SK-N-SH (cell line): Measurements from ENCODE around the gene CSRNP3. TPM values are rescaled to one million over a fixed set of nuclear protein-coding genes. Genes with fewer than 3 reads are reported as not detected.

Experiments
- CTCF ChIA-PET: fragments of 300-600, 350-600 bp; formaldehyde crosslinking; extraction: SDS; loops from one replicate; lab custom pipeline; 2021; lab: Yijun Ruan, JAX
- POLR2A ChIA-PET: fragments of 350-600 bp; sonication (Branson Sonifier 250); formaldehyde crosslinking; extraction: SDS; loops from one replicate; lab custom pipeline; 2020; ENCODE audit warnings: antibody characterized with exemption, inconsistent platforms; lab: Yijun Ruan, JAX
- DNase-seq: peaks from one replicate; pipeline ENCODE4 v3.0.0; 2012
- H2AFZ ChIP-seq: fragments of 200-600 bp; sonication (generic); 2 replicates; pipeline ENCODE4 v1.8.1; 2016; ENCODE audit warnings: antibody characterized with exemption, mild to moderate bottlenecking, low read depth
- H3F3A ChIP-seq: fragments of 200-600 bp; sonication (generic); replicated peaks from 2 replicates; pipeline ENCODE3; 2016; ENCODE audit warnings: antibody characterized with exemption, mild to moderate bottlenecking; ENCODE audit not compliant: insufficient read depth
- H3K27ac ChIP-seq, 2 experiments: fragments of 200-500 bp in 1 of 2; fragments of 200-600 bp in 1 of 2; sonication (Bioruptor generic) in 1 of 2; sonication (generic), shearing (Covaris generic) in 1 of 2; 2 replicates each; pipeline versions ENCODE4 v1.5.1 to v1.6.1; 2014 to 2016; ENCODE audit warnings: low read depth in 2 of 2, inconsistent platforms in 1 of 2, low read length in 1 of 2, mild to moderate bottlenecking in 1 of 2, mixed read lengths in 1 of 2
- H3K27me3 ChIP-seq: fragments of 200-600 bp; sonication (generic), shearing (Covaris generic); 2 replicates; pipeline ENCODE4 v1.6.1; 2016; ENCODE audit warnings: mixed run types; ENCODE audit not compliant: insufficient read depth
- H3K36me3 ChIP-seq, 2 experiments: fragments of 200-500 bp in 1 of 2; fragments of 200-600 bp in 1 of 2; sonication (Bioruptor generic) in 1 of 2; sonication (generic) in 1 of 2; replicated peaks in 1 of 2; 2 replicates each; pipeline versions ENCODE3 to v1.5.1; 2014 to 2016; ENCODE audit warnings: low read length in 1 of 2, mild to moderate bottlenecking in 1 of 2; ENCODE audit not compliant: insufficient read depth in 2 of 2, control insufficient read depth in 1 of 2
- H3K4me1 ChIP-seq, 2 experiments: fragments of 200-500 bp in 1 of 2; fragments of 200-600 bp in 1 of 2; sonication (Bioruptor generic) in 1 of 2; sonication (generic), shearing (Covaris generic) in 1 of 2; 2 replicates each; pipeline versions ENCODE4 v1.5.1 to v1.6.1; 2014 to 2016; ENCODE audit warnings: low read depth in 1 of 2, low read length in 1 of 2, mixed run types in 1 of 2; ENCODE audit not compliant: insufficient read depth in 2 of 2, control insufficient read depth in 1 of 2
- H3K4me2 ChIP-seq: fragments of 200-600 bp; sonication (generic), shearing (Covaris generic); 2 replicates; pipeline ENCODE4 v1.6.1; 2017; ENCODE audit warnings: mixed run types
- H3K4me3 ChIP-seq, 2 experiments: fragments of 200-500 bp in 1 of 2; fragments of 200-600 bp in 1 of 2; sonication (Bioruptor generic) in 1 of 2; sonication (generic), shearing (Covaris generic) in 1 of 2; 2 replicates each; pipeline versions ENCODE4 v1.5.1 to v1.8.1; 2014 to 2016; ENCODE audit warnings: low read depth in 2 of 2, inconsistent platforms in 1 of 2, low read length in 1 of 2, mild to moderate bottlenecking in 1 of 2, mixed read lengths in 1 of 2, moderate library complexity in 1 of 2
- H3K79me2 ChIP-seq: fragments of 200-600 bp; sonication (generic); 2 replicates; pipeline ENCODE4 v1.8.1; 2017; ENCODE audit warnings: mild to moderate bottlenecking; ENCODE audit not compliant: insufficient read depth
- H3K9ac ChIP-seq: fragments of 200-600 bp; sonication (generic); 2 replicates; pipeline ENCODE4 v1.6.1; 2017; ENCODE audit warnings: mixed run types
- H3K9me2 ChIP-seq: fragments of 200-600 bp; sonication (generic); 2 replicates; pipeline ENCODE4 v1.6.1; 2017; ENCODE audit warnings: mixed run types
- H3K9me3 ChIP-seq: fragments of 200-600 bp; sonication (generic); 2 replicates; pipeline ENCODE4 v1.6.1; 2017; ENCODE audit warnings: mixed run types, mild to moderate bottlenecking, moderate library complexity
- H4K20me1 ChIP-seq: fragments of 200-600 bp; sonication (generic); 2 replicates; pipeline ENCODE4 v1.6.1; 2017; ENCODE audit warnings: mild to moderate bottlenecking, mixed run types; ENCODE audit not compliant: insufficient read depth
- EP300 ChIP-seq, 2 experiments: IDR thresholded peaks; 2 replicates each; pipeline versions ENCODE4 v1.4.0 to v1.6.1; 2012; ENCODE audit warnings: borderline replicate concordance in 1 of 2, low read depth in 1 of 2, low read length in 1 of 2
- FOSL2 ChIP-seq: IDR thresholded peaks from 2 replicates; pipeline ENCODE4 v1.4.0; 2012; ENCODE audit warnings: low read depth, mild to moderate bottlenecking, moderate library complexity, borderline replicate concordance
- FOXM1 ChIP-seq: IDR thresholded peaks from 2 replicates; pipeline ENCODE4 v1.4.0; 2012; ENCODE audit warnings: low read depth, mild to moderate bottlenecking
- MAX ChIP-seq: IDR thresholded peaks from 2 replicates; pipeline ENCODE4 v1.4.0; 2012; ENCODE audit warnings: low read depth
- REST ChIP-seq: IDR thresholded peaks from 2 replicates; pipeline ENCODE4 v1.6.1; 2012; ENCODE audit warnings: mild to moderate bottlenecking, low read depth, low read length, moderate library complexity
- RFX5 ChIP-seq: IDR thresholded peaks from 2 replicates; pipeline ENCODE4 v1.6.1; 2012; ENCODE audit warnings: mild to moderate bottlenecking, improper control_type of control experiment, low read length
- RXRA ChIP-seq: IDR thresholded peaks from 2 replicates; pipeline ENCODE4 v1.4.0; 2012; ENCODE audit warnings: low read depth, mild to moderate bottlenecking, borderline replicate concordance
- TAF1 ChIP-seq: IDR thresholded peaks from 2 replicates; pipeline ENCODE4 v1.6.1; 2012; ENCODE audit warnings: low read depth, mild to moderate bottlenecking, low read length, moderate library complexity, borderline replicate concordance
- TCF12 ChIP-seq: IDR thresholded peaks from 2 replicates; pipeline ENCODE4 v1.4.0; 2012
- TEAD4 ChIP-seq: IDR thresholded peaks from 2 replicates; pipeline ENCODE4 v1.4.0; 2012; ENCODE audit warnings: mild to moderate bottlenecking, borderline replicate concordance; ENCODE audit not compliant: insufficient read depth
- ZBTB33 ChIP-seq: IDR thresholded peaks from 2 replicates; pipeline ENCODE4 v1.4.0; 2012; ENCODE audit warnings: low read depth, borderline replicate concordance
- WGBS: methylation state at CpG from one replicate; pipeline ENCODE4 v1.1.6; 2017; ENCODE audit warnings: low lambda C conversion rate; 5-methylcytosine and 5-hydroxymethylcytosine counted together
- polyA plus RNA-seq, 3 experiments: library from polyadenylated mRNA; depleted of rRNA; stranded (reverse); fragments of >200 nt; gene quantifications; 2 replicates each; pipeline ENCODE4 v1.2.3, GENCODE V29; 2012
- TF ChIP-seq, protein P1 (sequence below): IDR thresholded peaks from 2 replicates; pipeline ENCODE4 v1.4.0; 2012; ENCODE audit warnings: low read depth, borderline replicate concordance

The CSRNP3 gene
- polyA plus RNA-seq, 1 of the 3 experiments (the other 2 are of a cell fraction), result 1.0 TPM

- TF ChIP-seq REST, result no peak
- no peak for TF ChIP-seq TAF1
These were observed 166.0 kb downstream of the CSRNP3 start (continued) for GRCh38 chr2:165635532-165635931.

- no peaks in the 10 kb centered on the region for H3K27me3 ChIP-seq
These were observed 167.5 kb downstream of the CSRNP3 start for GRCh38 chr2:165636959-165637358.

GRCh38 chr2:165637396-165637795 lies 167.9 kb downstream of the CSRNP3 start:
- no peaks in the 10 kb centered on the region for H4K20me1 ChIP-seq
- 22% methylated on average over 2 of the region's 2 CpGs for WGBS
- H3K9me2 ChIP-seq, result no peaks in the 10 kb centered on the region
- no peak overlapping the region; the same call in 1 of the 2 replicates for H3K4me2 ChIP-seq
- H3K4me1 ChIP-seq, result peaks cover 33 to 43% of the 10 kb centered on the region in 2 experiments; a peak in 3 of 4 replicates
- H3K27ac ChIP-seq, result peak overlapping the region; percentile 47 to 59
- no peak for DNase-seq
- H3K27me3 ChIP-seq, result no peaks in the 10 kb centered on the region
- H2AFZ ChIP-seq, result no peak overlapping the region; the same call in 1 of the 2 replicates
- no peaks in the 10 kb centered on the region for H3K9me3 ChIP-seq
- no peak overlapping the region for H3K9ac ChIP-seq
- CTCF ChIA-PET, result interaction anchor here (0.9 to 1.8 kb wide), 2 partner anchors 11 to 74 kb away, joined by 3 to 8 read pairs; no protein-coding TSS in a partner anchor
- POLR2A ChIA-PET, result interaction anchor here (0.6 kb wide), 1 partner anchor 166 kb away, joined by 3 read pairs; no protein-coding TSS in a partner anchor
- H3K79me2 ChIP-seq, result no peaks in the 10 kb centered on the region
- no peaks in the 10 kb centered on the region for H3K36me3 ChIP-seq
- H3F3A ChIP-seq, result peaks cover 6% of the 10 kb centered on the region
- no peak overlapping the region for H3K4me3 ChIP-seq
- no peak for TF ChIP-seq ZBTB33
- peak; percentile 72 for TF ChIP-seq TCF12
- TF ChIP-seq FOSL2, result peak; percentile 62; the same call in 1 of the 2 replicates
- TF ChIP-seq RFX5, result no peak
- TF ChIP-seq RXRA, result no peak
- 0 out of 2 replicates have a peak, but pooled peaks have one; percentile 21 for TF ChIP-seq TEAD4
- no peak for TF ChIP-seq REST
- 0 out of 4 replicates have a peak, but pooled peaks of 1 of the 2 experiments have one; percentile 11 for TF ChIP-seq EP300 (IDR thresholded peaks at IDR 0.05; ENCODE audit: borderline replicate concordance in 1 of 2, low read depth in 1 of 2, low read length in 1 of 2)

More at GRCh38 chr2:165636959-165637358, 167.5 kb downstream of the CSRNP3 start:
- peak overlapping the region; percentile 47 to 59 for H3K27ac ChIP-seq
- DNase-seq, result no peak
- no peak overlapping the region; the same call in 1 of the 2 replicates for H3K4me2 ChIP-seq
- no peak overlapping the region for H3K9ac ChIP-seq
- H4K20me1 ChIP-seq, result no peaks in the 10 kb centered on the region
- peaks cover 36 to 47% of the 10 kb centered on the region in 2 experiments for H3K4me1 ChIP-seq
- no peak overlapping the region for H3K4me3 ChIP-seq
- no peaks in the 10 kb centered on the region for H3K79me2 ChIP-seq
- no peaks in the 10 kb centered on the region for H3K36me3 ChIP-seq
- no peaks in the 10 kb centered on the region for H3K9me2 ChIP-seq
- H2AFZ ChIP-seq, result no peak overlapping the region
- POLR2A ChIA-PET, result interaction anchor here (0.6 kb wide), 1 partner anchor 165 kb away, joined by 3 read pairs; no protein-coding TSS in a partner anchor
- H3K9me3 ChIP-seq, result no peaks in the 10 kb centered on the region
- 100% methylated on average over 1 of the region's 1 CpG for WGBS
- no peak for TF ChIP-seq FOXM1
- TF ChIP-seq EP300 (IDR thresholded peaks at IDR 0.05; ENCODE audit: borderline replicate concordance in 1 of 2, low read depth in 1 of 2, low read length in 1 of 2), result no peak
- TF ChIP-seq, protein P1, sequence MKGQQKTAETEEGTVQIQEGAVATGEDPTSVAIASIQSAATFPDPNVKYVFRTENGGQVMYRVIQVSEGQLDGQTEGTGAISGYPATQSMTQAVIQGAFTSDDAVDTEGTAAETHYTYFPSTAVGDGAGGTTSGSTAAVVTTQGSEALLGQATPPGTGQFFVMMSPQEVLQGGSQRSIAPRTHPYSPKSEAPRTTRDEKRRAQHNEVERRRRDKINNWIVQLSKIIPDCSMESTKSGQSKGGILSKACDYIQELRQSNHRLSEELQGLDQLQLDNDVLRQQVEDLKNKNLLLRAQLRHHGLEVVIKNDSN, result no peak
- TF ChIP-seq MAX, result no peak
- CTCF ChIA-PET, result interaction anchor here (0.9 to 1.8 kb wide), 2 partner anchors 12 to 73 kb away, joined by 3 to 8 read pairs; no protein-coding TSS in a partner anchor
- peaks cover 6% of the 10 kb centered on the region for H3F3A ChIP-seq
